Measurements from ENCODE around the gene PHLPP2. TPM values are rescaled to one million over a fixed set of nuclear protein-coding genes. Genes with fewer than 3 reads are reported as not detected.
A peak's percentile ranks its signal among the peaks of the same experiment; 100 is the strongest.
"Not testable (repeated sequence)": the region's sequence is repeated elsewhere in the genome, so short reads cannot be mapped to it uniquely, and the experiment has no call there.

Gene PHLPP2
- total RNA-seq, 1 donor from 2014 or later, result 6.6 TPM

DNA sequence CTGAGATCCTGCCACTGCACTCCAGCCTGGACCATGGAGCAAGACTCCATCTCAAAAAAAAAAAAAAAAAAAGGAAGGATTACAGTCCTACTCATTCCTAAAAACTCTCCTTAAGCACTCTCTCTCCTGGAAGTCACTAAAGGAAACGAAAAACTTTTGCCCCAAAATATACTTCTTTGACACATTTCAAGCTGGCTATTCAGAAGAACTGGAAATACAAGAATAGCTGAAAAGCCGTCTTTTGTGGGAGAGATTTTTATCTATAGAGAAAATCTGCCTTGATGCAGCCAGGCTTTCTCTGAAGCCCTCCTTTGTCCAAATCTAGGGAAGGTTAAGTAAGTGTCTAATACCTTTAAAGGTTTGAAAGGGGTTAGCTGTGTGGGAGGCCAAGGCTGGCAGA is 115.4 kb downstream of the PHLPP2 start:
- TF ChIP-seq, protein P1, sequence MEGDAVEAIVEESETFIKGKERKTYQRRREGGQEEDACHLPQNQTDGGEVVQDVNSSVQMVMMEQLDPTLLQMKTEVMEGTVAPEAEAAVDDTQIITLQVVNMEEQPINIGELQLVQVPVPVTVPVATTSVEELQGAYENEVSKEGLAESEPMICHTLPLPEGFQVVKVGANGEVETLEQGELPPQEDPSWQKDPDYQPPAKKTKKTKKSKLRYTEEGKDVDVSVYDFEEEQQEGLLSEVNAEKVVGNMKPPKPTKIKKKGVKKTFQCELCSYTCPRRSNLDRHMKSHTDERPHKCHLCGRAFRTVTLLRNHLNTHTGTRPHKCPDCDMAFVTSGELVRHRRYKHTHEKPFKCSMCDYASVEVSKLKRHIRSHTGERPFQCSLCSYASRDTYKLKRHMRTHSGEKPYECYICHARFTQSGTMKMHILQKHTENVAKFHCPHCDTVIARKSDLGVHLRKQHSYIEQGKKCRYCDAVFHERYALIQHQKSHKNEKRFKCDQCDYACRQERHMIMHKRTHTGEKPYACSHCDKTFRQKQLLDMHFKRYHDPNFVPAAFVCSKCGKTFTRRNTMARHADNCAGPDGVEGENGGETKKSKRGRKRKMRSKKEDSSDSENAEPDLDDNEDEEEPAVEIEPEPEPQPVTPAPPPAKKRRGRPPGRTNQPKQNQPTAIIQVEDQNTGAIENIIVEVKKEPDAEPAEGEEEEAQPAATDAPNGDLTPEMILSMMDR (IDR thresholded peaks at IDR 0.05), result no peak
- no peak overlapping the region for H3K4me3 ChIP-seq
- DNase-seq, result no peak
- no peaks in the 10 kb centered on the region for H3K9me3 ChIP-seq
- peaks cover 9% of the 10 kb centered on the region for H3K27me3 ChIP-seq (ENCODE audit: low read depth)
- no peak for ATAC-seq
- intact Hi-C loops (cut with DNase I), result no loop called here
- no peaks in the 10 kb centered on the region for H3K36me3 ChIP-seq
- H3K4me1 ChIP-seq, result peaks cover 9% of the 10 kb centered on the region
- H3K27ac ChIP-seq, result no peak overlapping the region

DNA sequence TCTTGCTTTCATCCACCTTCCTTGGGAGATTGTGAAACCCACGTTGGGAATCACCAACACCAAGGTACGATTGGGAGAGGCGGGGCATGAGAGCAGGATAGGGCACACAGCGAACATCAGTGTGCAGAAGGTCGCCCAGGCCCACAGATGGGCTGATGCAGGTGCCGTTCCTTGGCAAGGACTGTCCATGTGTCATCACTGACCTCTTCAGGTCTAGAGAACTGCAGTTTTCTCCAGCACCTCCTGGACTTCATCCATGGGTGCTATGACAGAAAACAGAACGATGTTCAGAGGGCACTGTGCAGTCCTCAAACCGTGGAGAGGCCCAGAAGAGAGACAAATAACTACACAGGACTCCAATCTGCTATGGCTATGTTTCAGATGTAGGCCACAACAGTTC is 123.7 kb downstream of the PHLPP2 start:
- Histone ChIP-seq H3K4me3 (no peak overlapping the region), H3K4me1 (peaks cover 4% of the 10 kb centered on the region), H3K36me3 (no peaks in the 10 kb centered on the region), H3K27me3 (ENCODE audit: low read depth) (no peaks in the 10 kb centered on the region), H3K9me3 (no peaks in the 10 kb centered on the region), H3K27ac (no peak overlapping the region)
- ATAC-seq (no peak), DNase-seq (no peak)
- TF ChIP-seq, protein P1 (IDR thresholded peaks at IDR 0.05), result no peak
- intact Hi-C loops (cut with DNase I), result no loop called here

DNA sequence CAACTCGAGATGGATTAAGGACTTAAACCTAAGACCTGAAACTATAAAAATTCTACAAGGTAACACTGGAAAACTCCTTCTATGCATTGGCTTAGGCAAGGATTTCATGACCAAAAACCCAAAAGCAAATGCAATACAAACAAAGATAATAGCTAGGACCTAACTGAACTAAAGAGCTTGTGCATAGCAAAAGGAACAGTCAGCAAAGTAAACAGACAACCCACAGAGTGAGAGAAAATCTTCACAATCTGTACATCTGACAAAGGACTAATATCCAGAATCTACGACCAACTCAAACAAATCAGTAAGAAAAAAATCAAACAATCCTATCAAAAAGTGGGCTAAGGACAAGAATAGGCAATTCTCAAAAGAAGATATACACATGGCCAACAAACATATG is 126.1 kb downstream of the PHLPP2 start:
- ATAC-seq; intact Hi-C loops (cut with DNase I); DNase-seq; H3K27me3 ChIP-seq (ENCODE audit: low read depth); H3K27ac ChIP-seq; H3K4me1 ChIP-seq; H3K9me3 ChIP-seq; H3K36me3 ChIP-seq; H3K4me3 ChIP-seq: not testable (repeated sequence)

DNA sequence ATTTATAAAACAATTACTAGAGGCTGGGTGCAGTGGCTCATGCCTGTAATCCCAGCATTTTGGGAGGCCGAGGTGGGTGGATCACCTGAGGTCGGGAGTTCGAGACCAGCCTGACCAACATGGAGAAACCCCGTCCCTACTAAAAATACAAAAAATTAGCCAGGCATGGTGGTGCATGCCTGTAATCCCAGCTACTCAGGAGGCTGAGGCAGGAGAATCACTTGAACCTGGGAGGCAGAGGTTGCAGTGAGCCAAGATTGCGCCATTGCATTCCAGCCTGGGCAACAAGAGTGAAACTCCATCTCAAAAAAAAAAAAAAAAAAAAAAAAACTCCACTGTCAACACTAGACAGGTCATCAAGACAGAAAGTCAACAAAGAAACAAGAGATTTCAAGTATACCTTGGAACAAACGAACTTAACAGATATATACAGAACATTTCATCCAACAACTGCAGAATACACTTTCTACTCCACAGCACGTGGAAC is 129.1 kb downstream of the PHLPP2 start:
- intact Hi-C loops (cut with DNase I); H3K36me3 ChIP-seq; H3K27me3 ChIP-seq (ENCODE audit: low read depth); H3K4me3 ChIP-seq; H3K27ac ChIP-seq; DNase-seq; H3K9me3 ChIP-seq; H3K4me1 ChIP-seq: not testable (repeated sequence)
- peak; percentile 38 to 86 for ATAC-seq

Other genes with a start within 250 kb of the PHLPP2 start
- gene ZNF19, start 235.4 kb downstream of the PHLPP2 start, total RNA-seq, result 18.3 TPM
- 0.27 TPM for gene CHST4, start 198.3 kb downstream of the PHLPP2 start, total RNA-seq
- not detected for gene TAT, start 147.6 kb downstream of the PHLPP2 start, total RNA-seq
- gene MARVELD3, start 98.5 kb downstream of the PHLPP2 start, total RNA-seq, result 6.7 TPM
- gene AP1G1, start 84.1 kb upstream of the PHLPP2 start, total RNA-seq, result 78.9 TPM
- 29.7 TPM for gene ATXN1L, start 121.3 kb upstream of the PHLPP2 start, total RNA-seq
- 8.2 TPM for gene ZNF821, start 159.5 kb upstream of the PHLPP2 start, total RNA-seq
- gene IST1, start 170.8 kb upstream of the PHLPP2 start, total RNA-seq, result 200 TPM